Activated CD4-positive, CD25-positive, alpha-beta regulatory T cell treated with anti-CD3 and anti-CD28 coated beads, Interleukin-2, amount 50 U/mL, for 72 hours (primary cell): ENCODE data around the gene FAM20C.

Source experiments
- DNase-seq: peaks from one replicate; pipeline ENCODE4 v3.0.0; 2021

Gene FAM20C

GRCh38 chr7:278081-278480 lies 85.7 kb downstream of the FAM20C start:
- DNase-seq = no peak

GRCh38 chr7:279821-280220 lies 87.5 kb downstream of the FAM20C start:
- no peak for DNase-seq

GRCh38 chr7:280461-280860 lies 88.1 kb downstream of the FAM20C start:
- no peak for DNase-seq

GRCh38 chr7:281637-282036 lies 89.3 kb downstream of the FAM20C start:
- no peak for DNase-seq

GRCh38 chr7:282621-283020 lies 90.2 kb downstream of the FAM20C start:
- no peak for DNase-seq

- DNase-seq = no peak
Measured at GRCh38 chr7:284762-285722, 92.7 kb downstream of the FAM20C start.

GRCh38 chr7:285731-286130 lies 93.4 kb downstream of the FAM20C start:
- DNase-seq = no peak

- no peak for DNase-seq
Measured at GRCh38 chr7:286266-286665, 93.9 kb downstream of the FAM20C start.

GRCh38 chr7:288671-289101 lies 96.3 kb downstream of the FAM20C start:
- DNase-seq = no peak

GRCh38 chr7:289209-289755 lies 96.9 kb downstream of the FAM20C start:
- no peak for DNase-seq

GRCh38 chr7:289756-290553 lies 97.6 kb downstream of the FAM20C start, which contains the start of gene FOXL3:
TSS of gene FOXL3 (plus strand) at chr7:290170. CDS start at chr7:290170, 0 bp downstream.
- DNase-seq = no peak

GRCh38 chr7:290554-291372 lies 98.4 kb downstream of the FAM20C start:
- no peak for DNase-seq

- no peak for DNase-seq
Measured at GRCh38 chr7:291373-292092, 99.2 kb downstream of the FAM20C start.

GRCh38 chr7:292226-292625 lies 99.9 kb downstream of the FAM20C start:
- no peak for DNase-seq

- no peak for DNase-seq
Measured at GRCh38 chr7:292826-293225, 100.5 kb downstream of the FAM20C start.

GRCh38 chr7:293681-294439 lies 101.5 kb downstream of the FAM20C start:
- no peak for DNase-seq

- DNase-seq = no peak
Measured at GRCh38 chr7:294440-295154, 102.2 kb downstream of the FAM20C start.

- no peak for DNase-seq
Measured at GRCh38 chr7:295155-296154, 103.1 kb downstream of the FAM20C start.

GRCh38 chr7:296373-296945 lies 104.1 kb downstream of the FAM20C start:
- no peak for DNase-seq
